ENCODE data around the gene CNTNAP4.

The CNTNAP4 gene

GRCh38 chr16:76280421-76281215 lies 3.4 kb downstream of the CNTNAP4 start:
- H3K4me1 ChIP-seq (ENCODE audit: insufficient read depth, low read length), result no peaks in the 10 kb centered on the region
- no peaks in the 10 kb centered on the region for H3K9me3 ChIP-seq (ENCODE audit: control insufficient read depth, insufficient read depth, low read length)
- no peaks in the 10 kb centered on the region for H3K36me3 ChIP-seq (ENCODE audit: insufficient read depth, low read length)
- no peak overlapping the region for H3K9ac ChIP-seq (ENCODE audit: low read depth, low read length)

GRCh38 chr16:76287466-76287865 lies 10.3 kb downstream of the CNTNAP4 start:
- H3K4me1 ChIP-seq (ENCODE audit: insufficient read depth, low read length), result no peaks in the 10 kb centered on the region
- H3K9me3 ChIP-seq (ENCODE audit: control insufficient read depth, insufficient read depth, low read length), result no peaks in the 10 kb centered on the region
- no peaks in the 10 kb centered on the region for H3K36me3 ChIP-seq (ENCODE audit: insufficient read depth, low read length)
- no peak overlapping the region for H3K9ac ChIP-seq (ENCODE audit: low read depth, low read length)

- no peaks in the 10 kb centered on the region for H3K9me3 ChIP-seq (ENCODE audit: control insufficient read depth, insufficient read depth, low read length)
- no peak overlapping the region for H3K9ac ChIP-seq (ENCODE audit: low read depth, low read length)
- H3K4me1 ChIP-seq (ENCODE audit: insufficient read depth, low read length), result no peaks in the 10 kb centered on the region
- H3K36me3 ChIP-seq (ENCODE audit: insufficient read depth, low read length), result no peaks in the 10 kb centered on the region
Observed at GRCh38 chr16:76292218-76292617, 15.0 kb downstream of the CNTNAP4 start.

GRCh38 chr16:76293980-76294379 lies 16.8 kb downstream of the CNTNAP4 start:
- H3K4me1 ChIP-seq (ENCODE audit: insufficient read depth, low read length), result no peaks in the 10 kb centered on the region
- H3K36me3 ChIP-seq (ENCODE audit: insufficient read depth, low read length), result no peaks in the 10 kb centered on the region
- no peak overlapping the region for H3K9ac ChIP-seq (ENCODE audit: low read depth, low read length)
- no peaks in the 10 kb centered on the region for H3K9me3 ChIP-seq (ENCODE audit: control insufficient read depth, insufficient read depth, low read length)

GRCh38 chr16:76294396-76295214 lies 17.4 kb downstream of the CNTNAP4 start:
- Histone ChIP-seq H3K4me1 (ENCODE audit: insufficient read depth, low read length) (no peaks in the 10 kb centered on the region), H3K9me3 (ENCODE audit: control insufficient read depth, insufficient read depth, low read length) (no peaks in the 10 kb centered on the region), H3K9ac (ENCODE audit: low read depth, low read length) (no peak overlapping the region), H3K36me3 (ENCODE audit: insufficient read depth, low read length) (no peaks in the 10 kb centered on the region)

GRCh38 chr16:76297941-76298340 lies 20.7 kb downstream of the CNTNAP4 start:
- H3K36me3 ChIP-seq (ENCODE audit: insufficient read depth, low read length), result no peaks in the 10 kb centered on the region
- no peaks in the 10 kb centered on the region for H3K4me1 ChIP-seq (ENCODE audit: insufficient read depth, low read length)
- no peaks in the 10 kb centered on the region for H3K9me3 ChIP-seq (ENCODE audit: control insufficient read depth, insufficient read depth, low read length)
- H3K9ac ChIP-seq (ENCODE audit: low read depth, low read length), result no peak overlapping the region

- Histone ChIP-seq H3K4me1 (ENCODE audit: insufficient read depth, low read length) (no peaks in the 10 kb centered on the region), H3K36me3 (ENCODE audit: insufficient read depth, low read length) (no peaks in the 10 kb centered on the region), H3K9ac (ENCODE audit: low read depth, low read length) (no peak overlapping the region), H3K9me3 (ENCODE audit: control insufficient read depth, insufficient read depth, low read length) (no peaks in the 10 kb centered on the region)
Observed at GRCh38 chr16:76303637-76304314, 26.6 kb downstream of the CNTNAP4 start.

- no peaks in the 10 kb centered on the region for H3K36me3 ChIP-seq (ENCODE audit: insufficient read depth, low read length)
- H3K9ac ChIP-seq (ENCODE audit: low read depth, low read length), result no peak overlapping the region
Observed at GRCh38 chr16:76309639-76310335, 32.6 kb downstream of the CNTNAP4 start.

GRCh38 chr16:76311260-76311659 lies 34.1 kb downstream of the CNTNAP4 start:
- H3K9me3 ChIP-seq (ENCODE audit: control insufficient read depth, insufficient read depth, low read length), result no peaks in the 10 kb centered on the region
- H3K4me1 ChIP-seq (ENCODE audit: insufficient read depth, low read length), result no peaks in the 10 kb centered on the region
- H3K9ac ChIP-seq (ENCODE audit: low read depth, low read length), result no peak overlapping the region
- H3K36me3 ChIP-seq (ENCODE audit: insufficient read depth, low read length), result no peaks in the 10 kb centered on the region

More at GRCh38 chr16:76309639-76310335, 32.6 kb downstream of the CNTNAP4 start:
- H3K4me1 ChIP-seq (ENCODE audit: insufficient read depth, low read length), result no peaks in the 10 kb centered on the region
- no peaks in the 10 kb centered on the region for H3K9me3 ChIP-seq (ENCODE audit: control insufficient read depth, insufficient read depth, low read length)

GRCh38 chr16:76318565-76318964 lies 41.4 kb downstream of the CNTNAP4 start:
- no peaks in the 10 kb centered on the region for H3K36me3 ChIP-seq (ENCODE audit: insufficient read depth, low read length)
- H3K9me3 ChIP-seq (ENCODE audit: control insufficient read depth, insufficient read depth, low read length), result no peaks in the 10 kb centered on the region
- no peaks in the 10 kb centered on the region for H3K4me1 ChIP-seq (ENCODE audit: insufficient read depth, low read length)
- no peak overlapping the region for H3K9ac ChIP-seq (ENCODE audit: low read depth, low read length)

- H3K4me1 ChIP-seq (ENCODE audit: insufficient read depth, low read length), result no peaks in the 10 kb centered on the region
Observed at GRCh38 chr16:76329106-76329505, 51.9 kb downstream of the CNTNAP4 start.

GRCh38 chr16:76335180-76335974 lies 58.2 kb downstream of the CNTNAP4 start:
- no peak overlapping the region for H3K9ac ChIP-seq (ENCODE audit: low read depth, low read length)
- H3K4me1 ChIP-seq (ENCODE audit: insufficient read depth, low read length), result peaks cover 10% of the 10 kb centered on the region
- no peaks in the 10 kb centered on the region; the same call in 1 of the 2 replicates for H3K9me3 ChIP-seq (ENCODE audit: control insufficient read depth, insufficient read depth, low read length)
- H3K36me3 ChIP-seq (ENCODE audit: insufficient read depth, low read length), result no peaks in the 10 kb centered on the region; the same call in 1 of the 2 replicates

More at GRCh38 chr16:76329106-76329505, 51.9 kb downstream of the CNTNAP4 start:
- Histone ChIP-seq H3K9ac (ENCODE audit: low read depth, low read length) (no peak overlapping the region), H3K9me3 (ENCODE audit: control insufficient read depth, insufficient read depth, low read length) (no peaks in the 10 kb centered on the region), H3K36me3 (ENCODE audit: insufficient read depth, low read length) (no peaks in the 10 kb centered on the region)

GRCh38 chr16:76336112-76336511 lies 58.9 kb downstream of the CNTNAP4 start:
- no peaks in the 10 kb centered on the region; the same call in 1 of the 2 replicates for H3K36me3 ChIP-seq (ENCODE audit: insufficient read depth, low read length)
- H3K9ac ChIP-seq (ENCODE audit: low read depth, low read length), result no peak overlapping the region
- no peaks in the 10 kb centered on the region; the same call in 1 of the 2 replicates for H3K9me3 ChIP-seq (ENCODE audit: control insufficient read depth, insufficient read depth, low read length)
- peaks cover 10% of the 10 kb centered on the region for H3K4me1 ChIP-seq (ENCODE audit: insufficient read depth, low read length)

All from ES-I3 (cell line).